ENCODE measurements around the gene KRT26. TPM values are rescaled to one million over a fixed set of nuclear protein-coding genes. Genes with fewer than 3 reads are reported as not detected.

Gene KRT26
- polyA plus RNA-seq, 1 donor from 2014 or later, result not detected

DNA sequence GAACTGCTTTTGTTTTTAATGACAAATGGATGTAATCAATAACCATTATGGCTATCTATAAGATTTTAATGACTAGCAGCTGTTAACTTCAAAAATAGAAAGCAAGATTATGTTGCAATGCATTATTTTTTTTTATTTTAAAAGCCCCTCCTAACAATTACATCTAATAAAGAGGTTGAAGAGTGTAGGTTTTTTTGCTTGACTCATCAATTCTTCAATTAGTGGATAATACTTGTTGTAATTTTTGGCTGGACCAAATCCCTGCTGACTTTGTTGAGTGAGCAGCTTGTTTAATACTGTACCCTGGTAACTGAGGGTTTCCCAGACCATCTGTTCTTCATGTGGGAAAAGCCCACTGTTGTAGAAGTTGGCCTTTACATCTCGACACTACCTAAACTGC, 41.0 kb downstream of the KRT26 start:
- H3F3A ChIP-seq (ENCODE audit: insufficient read depth, low read length, poor library complexity, severe bottlenecking), result no peaks in the 10 kb centered on the region
- no peaks in the 10 kb centered on the region for H4K20me1 ChIP-seq (ENCODE audit: insufficient read depth)
- TF ChIP-seq SMC3 (conservative IDR thresholded peaks at IDR 0.05; ENCODE audit: poor library complexity) (no peak), EP300 (conservative IDR thresholded peaks at IDR 0.05; ENCODE audit: poor library complexity, severe bottlenecking) (no peak), POLR2AphosphoS5 (IDR thresholded peaks at IDR 0.05) (no peak), CTCF (IDR thresholded peaks at IDR 0.05; ENCODE audit: poor library complexity, severe bottlenecking) (no peak), TAF1 (IDR thresholded peaks at IDR 0.05; ENCODE audit: low read depth) (no peak), REST (IDR thresholded peaks at IDR 0.05; ENCODE audit: borderline replicate concordance) (no peak), EZH2 (IDR thresholded peaks at IDR 0.05; ENCODE audit: borderline replicate concordance, insufficient read depth, low read length, poor library complexity, severe bottlenecking) (no peak), RAD21 (conservative IDR thresholded peaks at IDR 0.05) (no peak), MXI1 (conservative IDR thresholded peaks at IDR 0.05; ENCODE audit: poor library complexity, severe bottlenecking) (no peak)
- H3K9me3 ChIP-seq (ENCODE audit: low read length), result no peaks in the 10 kb centered on the region
- H3K36me3 ChIP-seq (ENCODE audit: insufficient read depth, low read length), result no peaks in the 10 kb centered on the region
- H3K27ac ChIP-seq (ENCODE audit: low read length), result no peak overlapping the region
- no peak overlapping the region for H3K9ac ChIP-seq (ENCODE audit: low read length)
- H3K27me3 ChIP-seq (ENCODE audit: insufficient read depth, low read depth, low read length), result no peaks in the 10 kb centered on the region
- H3K4me3 ChIP-seq (ENCODE audit: low read length), result no peak overlapping the region
- H2AFZ ChIP-seq (ENCODE audit: low read depth, low read length), result no peak overlapping the region
- no peak overlapping the region for H3K4me2 ChIP-seq (ENCODE audit: low read length)
- H3K9me2 ChIP-seq (ENCODE audit: insufficient read depth, low read length), result no peaks in the 10 kb centered on the region
- no peaks in the 10 kb centered on the region for H3K79me2 ChIP-seq (replicated peaks; ENCODE audit: insufficient read depth, low read length)

DNA sequence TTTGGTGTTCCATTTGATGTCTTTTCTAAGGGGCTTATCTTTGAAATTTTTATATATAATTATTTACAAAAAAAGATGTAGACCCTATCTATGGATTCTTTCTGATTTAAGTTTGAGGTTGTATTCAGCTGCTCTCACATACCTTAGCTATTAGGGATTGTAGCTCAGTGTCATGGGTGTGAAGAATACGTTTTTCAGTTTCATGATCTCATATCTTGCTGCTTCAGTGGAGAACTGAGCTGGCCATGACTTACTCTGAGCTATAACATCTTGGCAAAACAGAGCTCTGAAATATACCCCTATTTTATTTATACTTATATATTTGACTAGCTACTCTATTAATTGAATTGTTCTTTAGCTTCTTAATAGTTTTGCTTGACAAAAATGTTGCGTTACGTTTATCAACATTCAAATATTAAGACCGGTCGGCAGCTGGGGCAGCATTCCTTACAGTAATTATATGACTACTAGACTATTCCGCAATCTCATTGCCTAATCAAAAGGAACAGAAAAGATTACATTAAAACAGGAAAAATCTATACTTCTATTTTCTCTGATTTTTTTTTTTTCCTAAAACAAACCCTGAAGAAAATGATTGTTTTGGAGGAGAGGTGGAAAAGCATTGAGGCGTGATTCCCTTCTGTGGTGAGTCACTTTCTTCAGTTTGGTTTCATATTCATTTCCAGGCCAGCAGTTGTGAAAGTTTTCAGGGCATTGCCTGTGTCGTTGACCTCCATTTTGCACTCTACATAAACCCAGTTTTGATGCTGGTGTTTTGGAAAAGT, 44.4 kb downstream of the KRT26 start:
- H3K9ac ChIP-seq (ENCODE audit: low read length), result no peak overlapping the region
- no peaks in the 10 kb centered on the region for H4K20me1 ChIP-seq (ENCODE audit: insufficient read depth)
- no peaks in the 10 kb centered on the region for H3F3A ChIP-seq (ENCODE audit: insufficient read depth, low read length, poor library complexity, severe bottlenecking)
- H3K4me2 ChIP-seq (ENCODE audit: low read length), result no peak overlapping the region
- no peaks in the 10 kb centered on the region for H3K36me3 ChIP-seq (ENCODE audit: insufficient read depth, low read length)
- no peak for TF ChIP-seq SMC3 (conservative IDR thresholded peaks at IDR 0.05; ENCODE audit: poor library complexity)
- no peak for TF ChIP-seq MXI1 (conservative IDR thresholded peaks at IDR 0.05; ENCODE audit: poor library complexity, severe bottlenecking)
- TF ChIP-seq TAF1 (IDR thresholded peaks at IDR 0.05; ENCODE audit: low read depth), result no peak
- no peak overlapping the region for H2AFZ ChIP-seq (ENCODE audit: low read depth, low read length)
- no peaks in the 10 kb centered on the region for H3K9me2 ChIP-seq (ENCODE audit: insufficient read depth, low read length)
- no peak overlapping the region for H3K27ac ChIP-seq (ENCODE audit: low read length)
- H3K9me3 ChIP-seq (ENCODE audit: low read length), result no peaks in the 10 kb centered on the region
- H3K27me3 ChIP-seq (ENCODE audit: insufficient read depth, low read depth, low read length), result no peaks in the 10 kb centered on the region
- H3K4me3 ChIP-seq (ENCODE audit: low read length), result no peak overlapping the region
- H3K79me2 ChIP-seq (replicated peaks; ENCODE audit: insufficient read depth, low read length), result no peaks in the 10 kb centered on the region
